Body of pancreas (tissue), 4 donors: ENCODE results near the gene SNAP91.

Experiments
- POLR2A ChIP-seq, 3 donors: fragments of 450-650 bp; IDR thresholded peaks; one replicate each; pipeline ENCODE4 v1.6.1; 2016; ENCODE audit warnings: antibody characterized with exemption in 3 of 3, mild to moderate bottlenecking in 2 of 3
- TF ChIP-seq, protein P1 (sequence below), 7 experiments: fragments of 450-650 bp in 4 of 7; fragments of 200-600 bp in 3 of 7; sonication (generic) in 3 of 7; IDR thresholded peaks; one replicate each; pipeline ENCODE4 v1.5.1; 2016 to 2019; ENCODE audit warnings: antibody characterized with exemption in 7 of 7

DNA sequence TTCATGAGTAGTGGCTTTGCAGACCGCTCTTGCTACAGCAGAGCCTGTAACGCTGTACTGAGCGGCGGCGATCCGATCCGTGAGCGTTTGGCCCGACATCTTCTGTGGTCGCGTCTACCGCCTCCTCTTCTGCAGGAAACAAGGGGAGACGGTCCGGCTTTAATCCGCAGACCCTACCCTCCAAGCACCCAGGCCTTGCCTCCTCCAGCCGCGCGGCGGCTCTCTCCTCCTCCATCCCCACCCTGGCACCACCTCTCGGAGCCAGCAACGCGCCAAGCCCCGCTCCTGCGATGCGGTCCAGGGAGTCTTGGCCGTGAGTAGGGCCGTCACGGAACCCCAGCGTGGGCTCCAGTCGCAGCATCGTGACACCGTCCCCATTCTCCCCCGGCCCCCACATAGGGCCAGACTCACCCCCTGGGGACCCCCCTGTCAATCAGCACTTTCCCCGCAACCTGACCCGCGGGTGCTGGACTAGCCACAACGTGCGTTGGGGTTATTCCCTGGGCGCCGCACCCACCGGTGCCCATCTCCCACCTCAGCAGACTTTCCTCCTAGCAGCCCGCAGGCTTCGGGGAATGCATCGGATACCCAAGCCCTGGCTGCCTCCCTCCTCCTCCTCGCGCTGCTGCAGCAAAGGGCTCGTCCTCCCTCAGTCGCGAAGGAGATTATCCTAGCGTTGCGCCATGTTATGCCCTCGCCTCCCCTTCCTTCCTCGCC, 914 bp downstream of the SNAP91 start:
- TF ChIP-seq, protein P1, sequence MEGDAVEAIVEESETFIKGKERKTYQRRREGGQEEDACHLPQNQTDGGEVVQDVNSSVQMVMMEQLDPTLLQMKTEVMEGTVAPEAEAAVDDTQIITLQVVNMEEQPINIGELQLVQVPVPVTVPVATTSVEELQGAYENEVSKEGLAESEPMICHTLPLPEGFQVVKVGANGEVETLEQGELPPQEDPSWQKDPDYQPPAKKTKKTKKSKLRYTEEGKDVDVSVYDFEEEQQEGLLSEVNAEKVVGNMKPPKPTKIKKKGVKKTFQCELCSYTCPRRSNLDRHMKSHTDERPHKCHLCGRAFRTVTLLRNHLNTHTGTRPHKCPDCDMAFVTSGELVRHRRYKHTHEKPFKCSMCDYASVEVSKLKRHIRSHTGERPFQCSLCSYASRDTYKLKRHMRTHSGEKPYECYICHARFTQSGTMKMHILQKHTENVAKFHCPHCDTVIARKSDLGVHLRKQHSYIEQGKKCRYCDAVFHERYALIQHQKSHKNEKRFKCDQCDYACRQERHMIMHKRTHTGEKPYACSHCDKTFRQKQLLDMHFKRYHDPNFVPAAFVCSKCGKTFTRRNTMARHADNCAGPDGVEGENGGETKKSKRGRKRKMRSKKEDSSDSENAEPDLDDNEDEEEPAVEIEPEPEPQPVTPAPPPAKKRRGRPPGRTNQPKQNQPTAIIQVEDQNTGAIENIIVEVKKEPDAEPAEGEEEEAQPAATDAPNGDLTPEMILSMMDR (IDR thresholded peaks at IDR 0.05) = no peak
- no peak for TF ChIP-seq POLR2A (IDR thresholded peaks at IDR 0.05)
